Nephron progenitor cell (in vitro differentiated cells): Measurements from ENCODE around the gene POLR2F.

Experiments used
- DNase-seq: peaks from one replicate; pipeline ENCODE4 v3.0.0; 2021
- H3K27ac Mint-ChIP-seq: 2 replicates; pipeline ENCODE4 v1.8.0; 2021; ENCODE audit warnings: mild to moderate bottlenecking, moderate library complexity, mixed read lengths
- H3K27me3 Mint-ChIP-seq: 2 replicates; pipeline ENCODE4 v1.8.0; 2021; ENCODE audit warnings: mild to moderate bottlenecking, low read depth, mixed read lengths; ENCODE audit not compliant: poor library complexity
- H3K36me3 Mint-ChIP-seq: 2 replicates; pipeline ENCODE4 v1.8.0; 2021; ENCODE audit warnings: low read depth, mixed read lengths
- H3K4me1 Mint-ChIP-seq: 2 replicates; pipeline ENCODE4 v1.8.0; 2021; ENCODE audit warnings: mixed read lengths
- H3K4me3 Mint-ChIP-seq: 2 replicates; pipeline ENCODE4 v1.8.0; 2021; ENCODE audit warnings: mild to moderate bottlenecking, moderate library complexity, mixed read lengths
- H3K9me3 Mint-ChIP-seq: 2 replicates; pipeline ENCODE4 v1.8.0; 2021; ENCODE audit warnings: mild to moderate bottlenecking, moderate library complexity, mixed read lengths
- CTCF ChIP-seq: fragments of 200-600 bp; sonication (generic); IDR thresholded peaks from 2 replicates; pipeline ENCODE4 v1.5.0; 2021; ENCODE audit warnings: antibody characterized with exemption

POLR2F gene

GRCh38 chr22:37994982-37995381 is 41.5 kb downstream of the POLR2F start:
- Mint-ChIP-seq H3K27ac (no peak overlapping the region), H3K4me1 (peaks cover 31% of the 10 kb centered on the region), H3K27me3 (peaks cover 11% of the 10 kb centered on the region)

GRCh38 chr22:37995460-37995859 is 42.0 kb downstream of the POLR2F start:
- TF ChIP-seq CTCF = no peak
- no peak overlapping the region for H3K4me3 Mint-ChIP-seq
- H3K36me3 Mint-ChIP-seq = no peaks in the 10 kb centered on the region
- H3K9me3 Mint-ChIP-seq = no peaks in the 10 kb centered on the region
- no peak for DNase-seq
- H3K4me1 Mint-ChIP-seq = peaks cover 36% of the 10 kb centered on the region
- H3K27me3 Mint-ChIP-seq = peaks cover 11% of the 10 kb centered on the region
- no peak overlapping the region for H3K27ac Mint-ChIP-seq

More at GRCh38 chr22:37994982-37995381, 41.5 kb downstream of the POLR2F start:
- no peak for DNase-seq
- no peak overlapping the region for H3K4me3 Mint-ChIP-seq
- H3K9me3 Mint-ChIP-seq = no peaks in the 10 kb centered on the region
- no peak for TF ChIP-seq CTCF
- no peaks in the 10 kb centered on the region for H3K36me3 Mint-ChIP-seq

GRCh38 chr22:37996079-37996478 is 42.6 kb downstream of the POLR2F start:
- TF ChIP-seq CTCF = no peak
- no peak for DNase-seq
- peaks cover 11% of the 10 kb centered on the region for H3K27me3 Mint-ChIP-seq
- H3K4me1 Mint-ChIP-seq = peaks cover 36% of the 10 kb centered on the region
- H3K36me3 Mint-ChIP-seq = no peaks in the 10 kb centered on the region
- H3K4me3 Mint-ChIP-seq = no peak overlapping the region
- no peak overlapping the region for H3K27ac Mint-ChIP-seq
- no peaks in the 10 kb centered on the region for H3K9me3 Mint-ChIP-seq

- TF ChIP-seq CTCF = no peak
- peak overlapping the region; percentile 82 for H3K27ac Mint-ChIP-seq
- peaks cover 15% of the 10 kb centered on the region for H3K27me3 Mint-ChIP-seq
- H3K4me1 Mint-ChIP-seq = peaks cover 36% of the 10 kb centered on the region
- no peaks in the 10 kb centered on the region for H3K36me3 Mint-ChIP-seq
- H3K4me3 Mint-ChIP-seq = no peak overlapping the region
- no peak for DNase-seq
- H3K9me3 Mint-ChIP-seq = no peaks in the 10 kb centered on the region
Measured at GRCh38 chr22:37996515-37997246, 43.2 kb downstream of the POLR2F start.

- TF ChIP-seq CTCF = no peak
- Mint-ChIP-seq H3K4me1 (peaks cover 36% of the 10 kb centered on the region), H3K36me3 (no peaks in the 10 kb centered on the region), H3K27ac (no peak overlapping the region), H3K4me3 (no peak overlapping the region), H3K9me3 (no peaks in the 10 kb centered on the region), H3K27me3 (peaks cover 8% of the 10 kb centered on the region)
- DNase-seq = no peak
Measured at GRCh38 chr22:37998543-37998942, 45.0 kb downstream of the POLR2F start.

GRCh38 chr22:37999236-37999635 is 45.7 kb downstream of the POLR2F start:
- no peaks in the 10 kb centered on the region for H3K9me3 Mint-ChIP-seq
- H3K4me1 Mint-ChIP-seq = peaks cover 36% of the 10 kb centered on the region
- no peak for DNase-seq
- no peak for TF ChIP-seq CTCF
- H3K4me3 Mint-ChIP-seq = no peak overlapping the region
- H3K27me3 Mint-ChIP-seq = peaks cover 8% of the 10 kb centered on the region
- H3K36me3 Mint-ChIP-seq = no peaks in the 10 kb centered on the region
- H3K27ac Mint-ChIP-seq = no peak overlapping the region
